Measurements from ENCODE around the gene A2ML1. TPM values are rescaled to one million over a fixed set of nuclear protein-coding genes. Genes with fewer than 3 reads are reported as not detected.

The A2ML1 gene
- total RNA-seq, 1 donor from 2014 or later: 194 TPM

GRCh38 chr12:8903646-8904045 is 81.2 kb downstream of the A2ML1 start:
- no peaks in the 10 kb centered on the region for H3K27me3 ChIP-seq
- intact Hi-C loops (cut with DNase I): no loop called here
- TF ChIP-seq CTCF (IDR thresholded peaks at IDR 0.05) (no peak), POLR2A (IDR thresholded peaks at IDR 0.05) (no peak), POLR2AphosphoS5 (IDR thresholded peaks at IDR 0.05; ENCODE audit: insufficient read depth in 1 of 2, low read depth in 1 of 2) (no peak)
- H3K4me3 ChIP-seq: no peak overlapping the region
- H3K36me3 ChIP-seq: no peaks in the 10 kb centered on the region
- no peak overlapping the region for H3K27ac ChIP-seq
- no peak for DNase-seq (ENCODE audit: extremely low spot score in 2 of 2)
- no peaks in the 10 kb centered on the region for H3K4me1 ChIP-seq
- no peaks in the 10 kb centered on the region for H3K9me3 ChIP-seq

GRCh38 chr12:8904665-8905064 is 82.2 kb downstream of the A2ML1 start:
- no peak for DNase-seq (ENCODE audit: extremely low spot score in 2 of 2)
- no peaks in the 10 kb centered on the region for H3K9me3 ChIP-seq
- H3K27me3 ChIP-seq: no peaks in the 10 kb centered on the region
- H3K4me3 ChIP-seq: no peak overlapping the region
- H3K36me3 ChIP-seq: no peaks in the 10 kb centered on the region
- TF ChIP-seq POLR2A (IDR thresholded peaks at IDR 0.05) (no peak), CTCF (IDR thresholded peaks at IDR 0.05) (no peak), POLR2AphosphoS5 (IDR thresholded peaks at IDR 0.05; ENCODE audit: insufficient read depth in 1 of 2, low read depth in 1 of 2) (no peak)
- intact Hi-C loops (cut with DNase I): no loop called here
- H3K27ac ChIP-seq: no peak overlapping the region
- no peaks in the 10 kb centered on the region for H3K4me1 ChIP-seq

- Histone ChIP-seq H3K36me3 (no peaks in the 10 kb centered on the region), H3K4me1 (no peaks in the 10 kb centered on the region), H3K27ac (no peak overlapping the region), H3K4me3 (no peak overlapping the region), H3K27me3 (no peaks in the 10 kb centered on the region), H3K9me3 (no peaks in the 10 kb centered on the region)
- intact Hi-C loops (cut with DNase I): no loop called here
- TF ChIP-seq POLR2A (IDR thresholded peaks at IDR 0.05): no peak
- no peak for TF ChIP-seq POLR2AphosphoS5 (IDR thresholded peaks at IDR 0.05; ENCODE audit: insufficient read depth in 1 of 2, low read depth in 1 of 2)
- TF ChIP-seq CTCF (IDR thresholded peaks at IDR 0.05): no peak
- no peak for DNase-seq (ENCODE audit: extremely low spot score in 2 of 2)
Observed at GRCh38 chr12:8905546-8905945, 83.1 kb downstream of the A2ML1 start.

- H3K4me3 ChIP-seq: no peak overlapping the region
- H3K4me1 ChIP-seq: no peaks in the 10 kb centered on the region
- H3K36me3 ChIP-seq: no peaks in the 10 kb centered on the region
- H3K9me3 ChIP-seq: no peaks in the 10 kb centered on the region
- no peak for DNase-seq (ENCODE audit: extremely low spot score in 2 of 2)
- no peak overlapping the region for H3K27ac ChIP-seq
- no peaks in the 10 kb centered on the region for H3K27me3 ChIP-seq
- no peak for TF ChIP-seq CTCF (IDR thresholded peaks at IDR 0.05)
- no peak for TF ChIP-seq POLR2A (IDR thresholded peaks at IDR 0.05)
- no peak for TF ChIP-seq POLR2AphosphoS5 (IDR thresholded peaks at IDR 0.05; ENCODE audit: insufficient read depth in 1 of 2, low read depth in 1 of 2)
- intact Hi-C loops (cut with DNase I): no loop called here
Observed at GRCh38 chr12:8906266-8907180, 84.1 kb downstream of the A2ML1 start.

GRCh38 chr12:8907513-8907912 is 85.1 kb downstream of the A2ML1 start:
- DNase-seq (ENCODE audit: extremely low spot score in 2 of 2): no peak
- Histone ChIP-seq H3K27me3 (no peaks in the 10 kb centered on the region), H3K4me3 (no peak overlapping the region), H3K9me3 (no peaks in the 10 kb centered on the region), H3K4me1 (peaks cover under 1% of the 10 kb centered on the region), H3K27ac (no peak overlapping the region), H3K36me3 (no peaks in the 10 kb centered on the region)
- intact Hi-C loops (cut with DNase I): no loop called here
- TF ChIP-seq POLR2AphosphoS5 (IDR thresholded peaks at IDR 0.05; ENCODE audit: insufficient read depth in 1 of 2, low read depth in 1 of 2): no peak
- TF ChIP-seq POLR2A (IDR thresholded peaks at IDR 0.05): no peak
- no peak for TF ChIP-seq CTCF (IDR thresholded peaks at IDR 0.05)
